KMS-11 (cell line): ENCODE results near the gene TRIM71.

Experiments
- H2AFZ ChIP-seq: fragments of 200-600 bp; sonication (generic); 2 replicates; pipeline ENCODE4 v1.6.1; 2016; ENCODE audit warnings: antibody characterized with exemption, mixed run types, low read depth
- H3K27ac ChIP-seq: fragments of 200-600 bp; sonication (generic); 2 replicates; pipeline ENCODE4 v1.6.1; 2016; ENCODE audit warnings: mild to moderate bottlenecking, mixed run types
- H3K27me3 ChIP-seq: fragments of 200-600 bp; sonication (generic); 2 replicates; pipeline ENCODE4 v1.6.1; 2017; ENCODE audit warnings: mild to moderate bottlenecking, low read depth, mixed run types, moderate library complexity; ENCODE audit not compliant: insufficient read depth
- H3K36me3 ChIP-seq: fragments of 200-600 bp; sonication (generic); 2 replicates; pipeline ENCODE4 v1.6.1; 2017; ENCODE audit warnings: mild to moderate bottlenecking, mixed run types; ENCODE audit not compliant: insufficient read depth
- H3K4me1 ChIP-seq: fragments of 200-600 bp; sonication (generic); 2 replicates; pipeline ENCODE4 v1.6.1; 2016; ENCODE audit warnings: mild to moderate bottlenecking, low read depth, mixed run types; ENCODE audit not compliant: poor library complexity, severe bottlenecking
- H3K4me2 ChIP-seq: fragments of 200-600 bp; sonication (generic); 2 replicates; pipeline ENCODE4 v1.7.0; 2016; ENCODE audit warnings: mild to moderate bottlenecking, mixed run types
- H3K4me3 ChIP-seq: fragments of 200-600 bp; sonication (generic); IDR thresholded peaks from 2 replicates; pipeline ENCODE4 v1.6.1; 2017; ENCODE audit warnings: low read depth, low read length, mixed read lengths; ENCODE audit not compliant: insufficient read depth
- H3K79me2 ChIP-seq: fragments of 200-600 bp; sonication (generic); 2 replicates; pipeline ENCODE4 v1.6.1; 2016; ENCODE audit warnings: low read depth, mixed run types; ENCODE audit not compliant: insufficient read depth
- H3K9ac ChIP-seq: fragments of 200-600 bp; sonication (generic); 2 replicates; pipeline ENCODE4 v1.6.1; 2016; ENCODE audit warnings: mild to moderate bottlenecking, mixed run types
- H4K20me1 ChIP-seq: fragments of 200-600 bp; sonication (generic); 2 replicates; pipeline ENCODE4 v1.6.1; 2016; ENCODE audit warnings: mild to moderate bottlenecking, mixed run types; ENCODE audit not compliant: insufficient read depth
- CTCF ChIP-seq: fragments of 200-600 bp; sonication (generic); conservative IDR thresholded peaks from 2 replicates; pipeline ENCODE4 v1.6.1; 2017; ENCODE audit warnings: low read depth, mild to moderate bottlenecking, antibody characterized with exemption, low read length, moderate library complexity, mixed read lengths

Gene TRIM71

GRCh38 chr3:32817558-32818228, at the start of gene TRIM71:
TSS of gene TRIM71 (plus strand) at chr3:32817997. CDS start at chr3:32818081, 84 bp downstream.
- Histone ChIP-seq H3K4me1 (no peaks in the 10 kb centered on the region), H3K4me2 (no peak within 1 kb of the TSS), H3K4me3 (no peak within 1 kb of the TSS), H3K9ac (no peak within 1 kb of the TSS), H3K27me3 (no peaks in the 10 kb centered on the region), H4K20me1 (no peaks in the 10 kb centered on the region), H3K36me3 (no peaks in the 10 kb centered on the region), H2AFZ (no peak within 1 kb of the TSS), H3K79me2 (no peaks in the 10 kb centered on the region), H3K27ac (no peak within 1 kb of the TSS)
- no peak for TF ChIP-seq CTCF

- no peaks in the 10 kb centered on the region for H3K79me2 ChIP-seq
- H3K4me1 ChIP-seq: no peaks in the 10 kb centered on the region
- H3K27ac ChIP-seq: no peak overlapping the region
- no peak for TF ChIP-seq CTCF
- H3K27me3 ChIP-seq: no peaks in the 10 kb centered on the region
- H3K9ac ChIP-seq: no peak overlapping the region
- H3K36me3 ChIP-seq: no peaks in the 10 kb centered on the region
- H2AFZ ChIP-seq: no peak overlapping the region
- H3K4me3 ChIP-seq: no peak overlapping the region
- no peak overlapping the region for H3K4me2 ChIP-seq
- no peaks in the 10 kb centered on the region for H4K20me1 ChIP-seq
Observed at GRCh38 chr3:32778389-32778788, 39.4 kb upstream of the TRIM71 start.

GRCh38 chr3:32780071-32780734, 37.6 kb upstream of the TRIM71 start:
- Histone ChIP-seq H2AFZ (peak overlapping the region; percentile 98), H3K4me2 (peak overlapping the region; percentile 76), H3K36me3 (no peaks in the 10 kb centered on the region), H4K20me1 (no peaks in the 10 kb centered on the region), H3K4me3 (no peak overlapping the region), H3K27me3 (no peaks in the 10 kb centered on the region), H3K4me1 (no peaks in the 10 kb centered on the region), H3K27ac (no peak overlapping the region), H3K9ac (no peak overlapping the region), H3K79me2 (no peaks in the 10 kb centered on the region)
- TF ChIP-seq CTCF: no peak

- Histone ChIP-seq H3K27ac (peak overlapping the region; percentile 32; the same call in 1 of the 2 replicates), H3K4me2 (peak overlapping the region; percentile 76), H3K4me3 (peak overlapping the region; percentile 67), H3K36me3 (no peaks in the 10 kb centered on the region), H3K9ac (peak overlapping the region; percentile 46), H4K20me1 (no peaks in the 10 kb centered on the region), H3K79me2 (no peaks in the 10 kb centered on the region), H3K27me3 (no peaks in the 10 kb centered on the region), H2AFZ (peak overlapping the region; percentile 98), H3K4me1 (no peaks in the 10 kb centered on the region)
- no peak for TF ChIP-seq CTCF
Observed at GRCh38 chr3:32780735-32781210, 37.0 kb upstream of the TRIM71 start.
